Activated naive CD8-positive, alpha-beta T cell treated with anti-CD3 and anti-CD28 coated beads, Interleukin-2, amount 10 ng/mL, durations not matched to agents 7 days and 5 days (primary cell): ENCODE measurements around the gene TNIK. TPM values are rescaled to one million over a fixed set of nuclear protein-coding genes. Genes with fewer than 3 reads are reported as not detected.
"Not testable (repeated sequence)": the region's sequence is repeated elsewhere in the genome, so short reads cannot be mapped to it uniquely, and the experiment has no call there.

Source experiments
- ATAC-seq: fragments of 150-1000 bp; cut with Tn5 transposase; one replicate; pipeline ENCODE4 v1.10.0; 2021; ENCODE audit warnings: low read depth, moderate library complexity
- POLR2A ChIA-PET: fragments of 350-600 bp; sonication (Branson Sonifier 250); formaldehyde crosslinking; loops from one replicate; lab custom pipeline; 2021; ENCODE audit warnings: antibody characterized with exemption; lab: Charles Lee
- DNase-seq: peaks from one replicate; pipeline ENCODE4 v3.0.0; 2021
- H3K27ac Mint-ChIP-seq: one replicate; pipeline ENCODE4 v1.8.0; 2022; ENCODE audit warnings: mild to moderate bottlenecking, mixed read lengths
- H3K27me3 Mint-ChIP-seq: one replicate; pipeline ENCODE4 v1.8.0; 2022; ENCODE audit warnings: mild to moderate bottlenecking, moderate library complexity, mixed read lengths
- H3K36me3 Mint-ChIP-seq: one replicate; pipeline ENCODE4 v1.8.0; 2021; ENCODE audit warnings: mild to moderate bottlenecking, mixed read lengths
- H3K4me1 Mint-ChIP-seq: one replicate; pipeline ENCODE4 v1.8.0; 2021; ENCODE audit warnings: mixed read lengths
- H3K4me3 Mint-ChIP-seq: one replicate; pipeline ENCODE4 v1.8.0; 2022; ENCODE audit warnings: mild to moderate bottlenecking, moderate library complexity, mixed read lengths
- H3K9me3 Mint-ChIP-seq: one replicate; pipeline ENCODE4 v1.8.0; 2021; ENCODE audit warnings: mixed read lengths
- total RNA-seq, 2 experiments: library from RNA; stranded (reverse); gene quantifications; one replicate each; pipeline ENCODE4 v1.2.3, GENCODE V29; 2021

TNIK gene
- total RNA-seq, 2 experiments from 2014 or later = 47.6 to 52.7 TPM

GRCh38 chr3:171297951-171298350 lies 162.3 kb downstream of the TNIK start:
- H3K9me3 Mint-ChIP-seq = peaks cover 3% of the 10 kb centered on the region
- ATAC-seq (no peak), DNase-seq (no peak)
- peak overlapping the region; percentile 10 for H3K27ac Mint-ChIP-seq
- no peak overlapping the region for H3K4me3 Mint-ChIP-seq
- POLR2A ChIA-PET = no interaction called here
- H3K27me3 Mint-ChIP-seq = no peaks in the 10 kb centered on the region
- peaks cover 26% of the 10 kb centered on the region for H3K36me3 Mint-ChIP-seq
- peaks cover 24% of the 10 kb centered on the region for H3K4me1 Mint-ChIP-seq

GRCh38 chr3:171297207-171297606 lies 163.0 kb downstream of the TNIK start:
- no peaks in the 10 kb centered on the region for H3K27me3 Mint-ChIP-seq
- no peak for DNase-seq
- no peak overlapping the region for H3K27ac Mint-ChIP-seq
- no peak for ATAC-seq
- peaks cover 3% of the 10 kb centered on the region for H3K9me3 Mint-ChIP-seq
- peaks cover 24% of the 10 kb centered on the region for H3K36me3 Mint-ChIP-seq
- POLR2A ChIA-PET = interaction anchor here (0.8 kb wide), 1 partner anchor 17 kb away, joined by 3 read pairs; no protein-coding TSS in a partner anchor
- peaks cover 26% of the 10 kb centered on the region for H3K4me1 Mint-ChIP-seq
- H3K4me3 Mint-ChIP-seq = no peak overlapping the region

GRCh38 chr3:171295484-171296373 lies 164.5 kb downstream of the TNIK start:
- H3K4me3 Mint-ChIP-seq = no peak overlapping the region
- ATAC-seq = no peak
- peaks cover 18% of the 10 kb centered on the region for H3K36me3 Mint-ChIP-seq
- POLR2A ChIA-PET = no interaction called here
- no peak for DNase-seq
- peaks cover 2% of the 10 kb centered on the region for H3K9me3 Mint-ChIP-seq
- H3K27ac Mint-ChIP-seq = no peak overlapping the region
- H3K4me1 Mint-ChIP-seq = peaks cover 28% of the 10 kb centered on the region
- no peaks in the 10 kb centered on the region for H3K27me3 Mint-ChIP-seq

GRCh38 chr3:171293142-171293782 lies 166.9 kb downstream of the TNIK start:
- Mint-ChIP-seq H3K27me3 (no peaks in the 10 kb centered on the region), H3K36me3 (peaks cover 9% of the 10 kb centered on the region), H3K9me3 (no peaks in the 10 kb centered on the region), H3K4me3 (no peak overlapping the region), H3K4me1 (peaks cover 28% of the 10 kb centered on the region), H3K27ac (no peak overlapping the region)
- DNase-seq (no peak), ATAC-seq (no peak)
- POLR2A ChIA-PET = interaction anchor here (0.6 kb wide), 1 partner anchor 57 kb away, joined by 4 read pairs; no protein-coding TSS in a partner anchor

GRCh38 chr3:171290680-171291079 lies 169.5 kb downstream of the TNIK start:
- no peaks in the 10 kb centered on the region for H3K9me3 Mint-ChIP-seq
- no peaks in the 10 kb centered on the region for H3K27me3 Mint-ChIP-seq
- peaks cover 40% of the 10 kb centered on the region for H3K4me1 Mint-ChIP-seq
- POLR2A ChIA-PET = no interaction called here
- H3K27ac Mint-ChIP-seq = no peak overlapping the region
- H3K36me3 Mint-ChIP-seq = peaks cover 12% of the 10 kb centered on the region
- ATAC-seq (no peak), DNase-seq (no peak)
- no peak overlapping the region for H3K4me3 Mint-ChIP-seq

GRCh38 chr3:171289291-171289690 lies 170.9 kb downstream of the TNIK start:
- Mint-ChIP-seq H3K27ac (no peak overlapping the region), H3K4me1 (peaks cover 38% of the 10 kb centered on the region), H3K9me3 (no peaks in the 10 kb centered on the region), H3K4me3 (no peak overlapping the region), H3K27me3 (no peaks in the 10 kb centered on the region), H3K36me3 (peaks cover 12% of the 10 kb centered on the region)
- POLR2A ChIA-PET = interaction anchor here (0.7 kb wide), 1 partner anchor 40 kb away, joined by 3 read pairs; no protein-coding TSS in a partner anchor
- DNase-seq (no peak), ATAC-seq (no peak)

- POLR2A ChIA-PET, H3K9me3 Mint-ChIP-seq, ATAC-seq, H3K4me3 Mint-ChIP-seq, H3K27ac Mint-ChIP-seq, H3K27me3 Mint-ChIP-seq, DNase-seq: not testable (repeated sequence)
- H3K36me3 Mint-ChIP-seq = peaks cover 13% of the 10 kb centered on the region
- H3K4me1 Mint-ChIP-seq = peaks cover 31% of the 10 kb centered on the region
Measured at GRCh38 chr3:171287761-171288160, 172.4 kb downstream of the TNIK start.

- no peak for DNase-seq
- H3K27me3 Mint-ChIP-seq = no peaks in the 10 kb centered on the region
- POLR2A ChIA-PET = no interaction called here
- H3K4me3 Mint-ChIP-seq = peak overlapping the region; percentile 7
- H3K9me3 Mint-ChIP-seq = peaks cover 1% of the 10 kb centered on the region
- H3K27ac Mint-ChIP-seq = peak overlapping the region; percentile 13
- H3K4me1 Mint-ChIP-seq = peaks cover 32% of the 10 kb centered on the region
- peak; percentile 83 for ATAC-seq
- H3K36me3 Mint-ChIP-seq = peaks cover 14% of the 10 kb centered on the region
Measured at GRCh38 chr3:171286580-171287249, 173.5 kb downstream of the TNIK start.

GRCh38 chr3:171285287-171285686 lies 174.9 kb downstream of the TNIK start:
- peaks cover 1% of the 10 kb centered on the region for H3K9me3 Mint-ChIP-seq
- no peak for DNase-seq
- H3K4me3 Mint-ChIP-seq = peak overlapping the region; percentile 22
- peaks cover 14% of the 10 kb centered on the region for H3K36me3 Mint-ChIP-seq
- peaks cover 32% of the 10 kb centered on the region for H3K4me1 Mint-ChIP-seq
- H3K27ac Mint-ChIP-seq = no peak overlapping the region
- ATAC-seq = peak; percentile 30
- H3K27me3 Mint-ChIP-seq = no peaks in the 10 kb centered on the region
- POLR2A ChIA-PET = no interaction called here

GRCh38 chr3:171284308-171285075 lies 175.7 kb downstream of the TNIK start:
- Mint-ChIP-seq H3K4me1 (peaks cover 36% of the 10 kb centered on the region), H3K4me3 (peak overlapping the region; percentile 2)

GRCh38 chr3:171283848-171284222 lies 176.4 kb downstream of the TNIK start:
- Mint-ChIP-seq H3K36me3 (peaks cover 16% of the 10 kb centered on the region), H3K27me3 (no peaks in the 10 kb centered on the region), H3K4me3 (no peak overlapping the region), H3K27ac (no peak overlapping the region), H3K4me1 (peaks cover 37% of the 10 kb centered on the region), H3K9me3 (peaks cover 5% of the 10 kb centered on the region)
- POLR2A ChIA-PET = no interaction called here
- DNase-seq (no peak), ATAC-seq (no peak)

More at GRCh38 chr3:171284308-171285075, 175.7 kb downstream of the TNIK start:
- Mint-ChIP-seq H3K9me3 (peaks cover 5% of the 10 kb centered on the region), H3K27me3 (no peaks in the 10 kb centered on the region), H3K27ac (no peak overlapping the region), H3K36me3 (peaks cover 18% of the 10 kb centered on the region)
- DNase-seq (no peak), ATAC-seq (no peak)
- POLR2A ChIA-PET = no interaction called here

GRCh38 chr3:171283183-171283847 lies 176.9 kb downstream of the TNIK start:
- Mint-ChIP-seq H3K9me3 (peaks cover 5% of the 10 kb centered on the region), H3K27me3 (no peaks in the 10 kb centered on the region), H3K4me3 (no peak overlapping the region), H3K27ac (no peak overlapping the region), H3K36me3 (peaks cover 13% of the 10 kb centered on the region), H3K4me1 (peaks cover 40% of the 10 kb centered on the region)
- no peak for ATAC-seq
- POLR2A ChIA-PET = no interaction called here
- no peak for DNase-seq
